ENCODE data around the gene SERPINI2.
A peak's percentile ranks its signal among the peaks of the same experiment; 100 is the strongest.
"Not testable (repeated sequence)": the region's sequence is repeated elsewhere in the genome, so short reads cannot be mapped to it uniquely, and the experiment has no call there.

Gene SERPINI2

DNA sequence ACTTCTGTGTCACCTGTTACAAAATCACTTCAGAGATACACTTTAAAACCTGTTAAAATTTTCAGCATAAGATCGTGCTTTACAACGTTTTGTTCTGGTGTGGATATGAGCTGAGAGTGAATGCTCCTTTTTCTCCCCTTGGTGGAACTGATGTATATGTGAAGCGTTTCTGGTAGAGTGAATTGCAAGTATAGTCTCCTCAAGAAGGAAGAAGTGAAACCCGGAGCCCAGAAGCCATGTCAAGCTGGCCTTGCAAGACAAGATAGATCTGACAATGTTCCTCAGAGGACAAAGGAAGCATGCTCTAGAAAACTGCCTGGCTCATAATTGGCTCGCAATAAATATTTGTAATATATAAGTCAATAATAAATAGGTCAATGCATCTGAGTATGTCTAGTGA is 23.6 kb downstream of the SERPINI2 start:
- H3K27ac ChIP-seq = no peak overlapping the region
- TF ChIP-seq, protein P1, sequence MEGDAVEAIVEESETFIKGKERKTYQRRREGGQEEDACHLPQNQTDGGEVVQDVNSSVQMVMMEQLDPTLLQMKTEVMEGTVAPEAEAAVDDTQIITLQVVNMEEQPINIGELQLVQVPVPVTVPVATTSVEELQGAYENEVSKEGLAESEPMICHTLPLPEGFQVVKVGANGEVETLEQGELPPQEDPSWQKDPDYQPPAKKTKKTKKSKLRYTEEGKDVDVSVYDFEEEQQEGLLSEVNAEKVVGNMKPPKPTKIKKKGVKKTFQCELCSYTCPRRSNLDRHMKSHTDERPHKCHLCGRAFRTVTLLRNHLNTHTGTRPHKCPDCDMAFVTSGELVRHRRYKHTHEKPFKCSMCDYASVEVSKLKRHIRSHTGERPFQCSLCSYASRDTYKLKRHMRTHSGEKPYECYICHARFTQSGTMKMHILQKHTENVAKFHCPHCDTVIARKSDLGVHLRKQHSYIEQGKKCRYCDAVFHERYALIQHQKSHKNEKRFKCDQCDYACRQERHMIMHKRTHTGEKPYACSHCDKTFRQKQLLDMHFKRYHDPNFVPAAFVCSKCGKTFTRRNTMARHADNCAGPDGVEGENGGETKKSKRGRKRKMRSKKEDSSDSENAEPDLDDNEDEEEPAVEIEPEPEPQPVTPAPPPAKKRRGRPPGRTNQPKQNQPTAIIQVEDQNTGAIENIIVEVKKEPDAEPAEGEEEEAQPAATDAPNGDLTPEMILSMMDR (IDR thresholded peaks at IDR 0.05) = no peak
- TF ChIP-seq ZFX (IDR thresholded peaks at IDR 0.05; ENCODE audit: borderline replicate concordance) = no peak

DNA sequence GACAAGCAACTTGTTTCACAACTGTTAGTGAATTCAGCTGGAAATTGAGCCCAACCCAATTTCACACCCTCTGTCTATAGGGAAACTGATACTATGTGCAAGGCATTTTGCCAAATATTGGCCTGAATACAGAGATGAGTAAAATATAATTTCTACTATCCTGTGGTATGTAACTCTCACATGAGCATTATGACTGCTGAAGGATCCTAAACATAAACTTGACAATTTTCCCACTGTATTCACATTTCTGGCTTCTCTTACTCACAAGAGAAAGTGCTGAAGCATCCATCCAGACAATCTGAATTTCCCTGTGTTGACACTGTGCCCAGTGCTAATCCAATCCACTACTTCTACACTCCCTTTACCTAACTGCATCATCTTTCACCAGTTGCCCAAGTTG is 28.4 kb downstream of the SERPINI2 start:
- TF ChIP-seq ZFX (IDR thresholded peaks at IDR 0.05; ENCODE audit: borderline replicate concordance) = no peak
- TF ChIP-seq, protein P1 (IDR thresholded peaks at IDR 0.05) = no peak
- H3K27ac ChIP-seq = no peak overlapping the region

DNA sequence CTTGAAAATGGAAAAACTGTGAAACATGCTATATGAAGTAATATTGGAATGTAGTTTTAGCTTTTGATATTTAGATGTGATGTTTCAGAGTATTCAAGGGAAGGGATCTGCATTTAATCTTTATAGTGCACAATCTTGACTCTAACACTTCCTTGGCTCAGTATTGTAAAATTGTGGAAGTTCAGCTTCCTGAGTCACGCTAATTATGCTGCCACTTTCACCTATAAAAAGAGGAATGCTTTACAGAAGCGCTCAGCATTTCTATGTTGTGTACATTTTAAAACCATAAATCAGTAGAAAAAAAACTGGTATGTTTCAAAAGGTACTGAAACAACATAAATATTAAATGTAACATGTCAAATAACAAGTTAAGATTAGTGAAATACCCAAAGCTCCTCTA is 32.6 kb downstream of the SERPINI2 start:
- no peak overlapping the region for H3K27ac ChIP-seq
- TF ChIP-seq, protein P1 (IDR thresholded peaks at IDR 0.05) = no peak
- no peak for TF ChIP-seq ZFX (IDR thresholded peaks at IDR 0.05; ENCODE audit: borderline replicate concordance)

DNA sequence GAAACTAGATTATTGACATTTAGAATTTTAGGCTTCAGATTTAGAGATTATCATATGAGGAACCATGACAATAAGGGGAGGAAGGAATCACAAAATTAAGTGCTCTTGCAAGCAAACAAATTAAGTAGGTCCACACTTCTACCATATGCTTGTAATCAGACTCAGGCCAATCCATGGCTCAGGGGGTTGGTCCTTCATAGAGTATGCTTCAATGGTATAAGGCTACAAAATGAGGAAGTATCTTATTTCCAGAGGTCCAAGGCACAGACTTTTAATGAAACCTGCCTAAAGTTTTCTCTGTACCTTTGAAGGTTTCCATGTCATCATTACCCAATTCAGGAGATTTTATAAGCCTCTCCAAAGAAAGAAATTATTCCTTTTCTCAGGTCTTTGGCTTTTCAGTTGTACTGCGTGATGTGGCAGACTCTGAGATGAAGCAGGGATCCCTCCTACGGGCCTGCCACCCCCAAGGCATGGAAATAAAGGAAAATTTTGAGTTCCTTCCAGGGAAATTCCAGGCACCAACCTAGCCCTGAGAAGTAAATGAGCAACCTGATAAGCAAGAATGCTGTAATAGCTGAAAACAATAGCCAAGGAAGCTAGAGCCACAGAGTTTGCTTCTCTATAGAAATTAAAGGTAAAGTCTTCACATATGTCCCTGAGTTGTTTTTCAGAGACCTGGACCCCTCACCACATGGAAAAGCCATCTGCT is 36.3 kb downstream of the SERPINI2 start:
- no peak for TF ChIP-seq ZFX (IDR thresholded peaks at IDR 0.05; ENCODE audit: borderline replicate concordance)
- TF ChIP-seq, protein P1 (IDR thresholded peaks at IDR 0.05) = no peak
- no peak overlapping the region for H3K27ac ChIP-seq

DNA sequence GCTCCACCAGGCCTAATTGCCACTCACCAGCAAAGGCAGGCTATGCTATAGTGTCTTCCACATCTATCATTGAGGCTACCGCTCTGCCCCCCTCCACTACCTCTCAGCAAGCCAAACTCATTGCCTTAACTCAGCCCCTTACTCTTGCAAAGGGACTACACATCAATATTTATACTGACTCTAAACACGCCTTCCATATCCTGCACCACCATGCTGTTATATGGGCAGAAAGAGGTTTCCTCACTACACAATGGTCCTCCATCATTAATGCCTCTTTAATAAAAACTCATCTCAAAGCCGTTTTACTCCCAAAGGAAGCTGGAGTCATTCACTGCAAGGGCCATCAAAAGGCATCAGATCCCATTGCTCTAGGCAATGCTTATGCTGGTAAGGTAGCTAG is 46.9 kb downstream of the SERPINI2 start:
- H3K27ac ChIP-seq = not testable (repeated sequence)

DNA sequence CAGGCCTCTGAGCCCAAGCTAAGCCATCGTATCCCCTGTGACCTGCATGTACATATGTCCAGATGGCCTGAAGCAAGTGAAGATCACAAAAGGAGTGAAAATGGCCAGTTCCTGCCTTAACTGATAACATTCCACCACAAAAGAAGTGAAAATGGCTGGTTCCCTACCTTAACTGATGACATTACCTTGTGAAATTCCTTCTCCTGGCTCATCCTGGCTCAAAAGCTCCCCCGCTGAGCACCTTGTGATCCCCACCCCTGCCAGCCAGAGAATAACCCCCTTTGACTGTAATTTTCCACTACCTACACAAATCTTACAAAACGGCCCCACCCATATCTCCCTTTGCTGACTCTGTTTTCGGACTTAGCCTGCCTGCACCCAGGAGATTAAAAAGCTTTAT is 51.4 kb downstream of the SERPINI2 start:
- not testable (repeated sequence) for H3K27ac ChIP-seq

DNA sequence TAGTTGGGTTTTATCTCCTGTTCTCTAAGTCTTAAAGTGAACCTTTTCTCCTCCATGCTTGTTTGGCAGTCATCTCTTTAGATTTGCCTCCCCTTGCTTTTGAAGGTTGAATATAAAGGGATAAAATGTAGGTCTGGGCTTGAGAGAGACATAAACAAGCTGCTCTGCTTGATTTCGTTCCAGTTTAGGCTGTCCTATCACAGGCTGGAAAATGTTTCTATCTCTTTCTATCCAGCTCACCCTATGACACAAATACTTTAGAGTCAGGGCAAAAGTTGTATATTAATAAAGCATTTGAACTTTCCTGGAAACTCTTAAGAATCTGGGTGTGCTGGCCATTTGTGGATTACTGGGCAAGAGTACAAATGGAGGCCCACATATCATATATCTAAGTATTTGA is 64.2 kb downstream of the SERPINI2 start:
- no peak overlapping the region for H3K27ac ChIP-seq
- TF ChIP-seq, protein P1 (IDR thresholded peaks at IDR 0.05) = no peak
- no peak for TF ChIP-seq ZFX (IDR thresholded peaks at IDR 0.05; ENCODE audit: borderline replicate concordance)

DNA sequence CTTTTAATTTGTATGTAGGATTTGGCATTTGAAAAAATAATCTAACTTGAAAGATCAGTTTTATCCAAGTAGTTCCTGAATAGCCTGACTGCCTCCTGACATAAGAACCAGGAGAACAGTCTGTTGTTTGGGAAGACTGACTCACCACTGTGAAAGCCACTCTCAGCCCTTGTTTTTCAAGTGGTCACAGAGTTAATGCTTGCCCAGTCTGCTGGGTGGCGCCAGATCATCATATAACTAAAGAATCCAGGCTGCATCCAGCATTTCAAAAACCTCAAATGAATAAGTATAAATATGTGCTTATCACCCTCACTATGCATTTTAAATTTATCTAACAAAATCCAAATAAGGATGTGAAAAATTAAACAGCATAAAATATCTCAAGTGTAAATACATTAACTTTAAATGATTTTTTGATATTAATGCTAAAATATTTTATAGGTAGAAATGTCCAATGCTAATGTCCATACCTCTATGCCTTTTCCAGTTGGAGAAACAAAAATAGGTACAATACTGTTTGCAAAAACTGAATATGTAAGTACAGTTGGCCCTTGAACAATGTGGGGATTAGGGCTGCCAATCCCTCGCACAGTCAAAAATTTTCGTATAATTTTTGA is 66.9 kb downstream of the SERPINI2 start:
- no peak overlapping the region for H3K27ac ChIP-seq
- TF ChIP-seq ZFX (IDR thresholded peaks at IDR 0.05; ENCODE audit: borderline replicate concordance) = no peak
- TF ChIP-seq, protein P1 (IDR thresholded peaks at IDR 0.05) = peak; percentile 75

Data from 22Rv1 (cell line).